Middle frontal gyrus (tissue), 1 donor: Measurements from ENCODE around the gene ACKR3.

Experiments
- DNase-seq: peaks from one replicate; pipeline ENCODE4 v3.0.0-alpha.2; 2015; ENCODE audit warnings: low spot score; ENCODE audit errors: extremely low spot score

ACKR3 gene

DNA sequence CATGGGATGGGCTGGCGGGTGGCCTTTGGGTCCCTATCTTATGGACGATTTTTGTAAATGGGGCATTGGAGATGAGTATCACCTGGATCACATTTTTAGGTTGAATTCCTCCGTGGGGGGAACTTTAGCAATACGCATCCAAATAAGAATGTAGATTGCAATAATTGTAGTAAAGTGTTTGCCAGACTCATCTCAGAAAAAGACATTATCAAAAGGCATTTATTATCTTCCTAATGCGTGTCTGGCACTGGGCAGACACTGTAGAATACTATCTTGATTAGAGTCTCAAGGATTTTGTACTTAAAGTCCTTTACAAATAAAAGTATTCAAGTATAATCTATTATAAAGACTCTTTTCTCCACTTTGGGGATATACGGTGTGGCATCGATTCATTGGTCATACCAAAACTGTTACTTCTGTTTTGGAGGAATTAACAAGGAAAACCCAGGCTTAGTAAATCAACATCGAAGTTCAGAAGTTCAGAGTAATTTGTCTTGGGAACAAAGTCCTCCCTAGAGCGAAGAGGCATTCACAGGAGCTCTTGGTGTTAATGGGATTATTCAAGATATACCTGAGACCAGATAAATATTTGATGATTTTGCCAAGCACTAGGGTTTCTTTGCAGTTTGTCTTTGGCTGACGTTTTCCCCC, 578 bp upstream of the ACKR3 start:
- no peak for DNase-seq

DNA sequence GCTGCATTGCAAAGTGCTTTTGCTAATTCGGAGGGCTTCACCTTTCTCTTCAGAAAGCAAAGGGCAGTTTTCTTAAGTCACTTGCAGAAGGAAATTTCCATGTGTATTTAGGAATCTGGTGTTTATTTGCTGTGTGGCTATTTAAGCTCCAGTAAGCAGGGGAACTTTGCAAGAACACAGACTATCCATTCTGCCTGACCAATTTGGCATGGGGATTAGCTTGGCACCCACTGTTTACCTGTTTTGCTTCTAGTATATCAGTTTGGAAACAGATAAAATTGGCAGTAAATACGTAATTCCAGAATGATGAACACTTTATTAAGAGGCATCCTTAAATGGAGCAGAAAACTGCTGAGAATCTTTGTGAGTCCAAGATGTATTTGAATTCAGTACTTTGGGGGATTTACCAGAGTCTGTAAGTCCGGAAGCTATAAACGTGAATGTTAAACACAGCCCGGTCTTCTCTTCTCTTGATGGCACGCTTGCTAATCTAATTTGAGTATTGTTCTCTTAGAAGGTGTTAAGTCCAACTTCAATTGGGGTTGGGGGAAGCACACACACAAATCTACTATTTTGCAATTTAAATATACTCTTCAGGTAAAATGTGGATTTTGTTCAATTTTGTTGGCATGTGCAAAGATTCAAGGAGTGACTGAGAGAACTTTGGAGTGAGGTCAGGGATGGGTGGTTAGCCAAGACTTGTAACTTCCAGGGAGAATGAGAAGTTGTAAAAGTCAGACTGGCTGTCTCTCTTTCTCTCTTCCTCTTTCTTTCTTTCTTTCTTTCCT, 650 bp downstream of the ACKR3 start:
- no peak for DNase-seq

DNA sequence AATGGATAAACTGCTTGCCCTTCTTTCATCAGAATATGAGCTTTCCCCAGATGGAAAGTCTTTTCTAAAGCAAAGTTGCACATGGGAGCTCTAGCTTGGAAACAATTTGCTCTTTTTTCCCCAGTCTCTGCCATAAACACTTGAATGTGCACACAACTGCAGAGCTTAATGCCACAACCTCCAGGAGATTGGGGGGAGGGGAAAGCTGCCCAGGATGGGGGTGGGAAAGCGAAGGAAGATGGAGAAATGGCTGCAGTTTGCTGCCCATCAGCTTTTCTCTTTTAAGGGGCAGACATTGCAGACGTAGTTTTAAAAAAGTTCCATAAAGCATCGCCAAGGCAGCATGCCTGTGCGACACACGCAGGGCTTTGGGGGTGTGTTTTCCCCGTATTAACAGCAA, 1.5 kb downstream of the ACKR3 start:
- no peak for DNase-seq

DNA sequence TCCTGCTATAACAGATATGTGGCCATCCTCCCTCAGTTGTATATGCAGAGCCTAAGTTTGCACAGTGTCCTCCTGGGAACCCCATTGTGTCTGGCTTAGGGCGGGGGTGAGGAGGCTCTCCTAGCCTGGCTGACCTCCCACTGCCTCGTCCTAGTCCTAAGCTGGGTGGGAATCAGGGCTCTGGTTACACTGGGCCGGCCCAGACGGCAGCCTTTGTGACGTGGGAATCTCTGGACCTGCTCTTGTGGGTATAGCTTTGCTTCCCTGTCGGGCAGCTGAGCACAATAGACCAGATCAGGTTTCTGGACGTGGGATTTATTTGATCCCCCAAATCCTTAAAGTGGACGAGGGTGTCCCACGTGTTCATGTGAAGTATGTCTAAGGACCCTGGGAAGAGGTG, 2.9 kb downstream of the ACKR3 start:
- no peak for DNase-seq

DNA sequence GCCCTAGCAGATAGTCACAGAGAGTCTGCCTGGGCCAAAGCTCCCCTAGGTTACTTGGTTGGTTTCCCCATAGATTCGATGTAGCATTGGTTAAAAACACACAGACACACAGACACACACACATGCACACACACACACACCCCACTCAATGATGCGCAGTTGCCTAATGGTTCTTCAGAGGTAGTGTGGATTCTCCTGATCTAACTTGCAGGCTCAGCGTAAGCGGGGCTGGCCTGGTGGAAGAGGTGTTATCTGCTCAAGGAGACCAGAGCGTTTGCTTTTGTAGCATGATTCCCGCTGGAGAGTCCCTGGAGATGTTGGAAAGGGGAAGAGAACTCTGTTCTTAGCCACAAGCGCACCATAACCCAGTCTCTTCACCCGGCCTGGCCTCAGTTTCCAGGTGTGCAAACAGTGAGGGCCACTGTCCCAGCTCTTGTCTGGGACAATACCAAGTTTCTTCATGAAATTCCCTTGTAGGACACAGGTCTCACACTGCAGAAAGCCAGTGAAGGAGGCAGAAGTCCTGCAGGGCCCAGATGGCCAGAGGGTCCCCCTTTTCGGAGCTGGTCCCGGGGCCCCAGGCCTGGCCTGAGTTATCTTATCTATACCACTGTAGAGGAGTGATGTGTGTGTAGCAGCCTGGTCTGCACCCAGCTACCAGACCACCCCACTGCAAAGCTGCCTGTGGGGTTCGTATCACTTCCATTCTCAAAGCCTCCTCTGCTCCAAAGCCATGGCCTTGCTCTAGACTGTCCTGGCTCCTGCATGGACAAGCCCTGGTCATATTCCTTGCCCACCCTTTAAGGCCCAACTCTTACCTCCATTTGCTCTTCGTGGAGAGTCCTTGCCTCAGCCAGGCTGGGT, 3.7 kb downstream of the ACKR3 start:
- DNase-seq = no peak

DNA sequence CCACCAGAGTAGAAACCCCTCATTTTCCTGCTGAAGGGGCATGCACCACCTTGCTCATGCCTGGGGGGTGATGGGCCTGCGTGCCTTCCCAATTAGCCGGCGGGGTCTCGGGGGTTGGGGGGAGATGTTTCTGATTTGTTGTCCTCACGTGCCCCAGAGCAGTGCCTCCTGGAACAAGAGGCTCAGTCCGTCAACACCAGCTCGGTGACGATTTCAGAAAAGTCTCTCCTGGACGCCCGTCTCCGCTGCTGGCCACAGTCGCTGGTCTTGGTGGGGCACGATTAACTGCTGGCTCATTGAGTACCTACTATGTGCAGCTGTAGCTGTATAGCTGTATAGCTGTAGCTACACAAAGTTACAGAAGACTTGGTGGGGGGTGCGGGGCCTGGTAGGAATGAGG, 4.4 kb downstream of the ACKR3 start:
- DNase-seq = no peak

DNA sequence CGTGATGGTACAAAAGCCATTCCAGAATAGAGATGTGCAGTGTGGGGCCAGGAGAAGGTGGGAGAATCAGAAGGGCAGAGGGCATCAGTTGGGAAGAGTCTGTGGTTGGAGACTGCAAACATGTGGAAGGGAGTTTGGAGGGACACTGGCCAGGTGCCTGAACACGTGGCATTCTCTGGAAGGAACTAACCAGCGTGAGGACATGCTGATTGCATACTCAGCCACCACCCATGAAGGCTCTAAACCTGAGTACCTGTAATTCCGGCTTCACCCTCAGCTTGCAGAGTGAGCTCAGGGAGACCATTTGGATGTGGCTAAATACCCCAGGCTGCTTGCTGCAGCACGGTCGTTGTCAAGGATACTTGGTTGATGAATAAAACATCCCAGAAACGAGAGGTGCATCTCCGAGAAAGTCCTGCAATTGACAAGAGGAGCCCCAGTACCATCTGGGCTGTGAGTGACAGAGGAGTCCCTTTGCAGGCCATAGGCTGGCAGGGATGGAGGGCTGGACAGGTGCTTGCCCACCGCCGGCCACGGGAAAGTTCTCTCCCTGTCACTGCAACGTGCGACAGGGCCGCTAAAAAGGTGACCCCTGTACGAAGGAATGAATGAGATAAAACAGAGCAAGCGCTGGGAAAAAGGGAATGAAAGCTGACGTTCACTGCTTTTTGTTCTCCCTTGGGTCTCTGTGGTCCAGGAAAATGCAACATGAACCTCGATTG, 5.0 kb downstream of the ACKR3 start:
- DNase-seq = no peak

DNA sequence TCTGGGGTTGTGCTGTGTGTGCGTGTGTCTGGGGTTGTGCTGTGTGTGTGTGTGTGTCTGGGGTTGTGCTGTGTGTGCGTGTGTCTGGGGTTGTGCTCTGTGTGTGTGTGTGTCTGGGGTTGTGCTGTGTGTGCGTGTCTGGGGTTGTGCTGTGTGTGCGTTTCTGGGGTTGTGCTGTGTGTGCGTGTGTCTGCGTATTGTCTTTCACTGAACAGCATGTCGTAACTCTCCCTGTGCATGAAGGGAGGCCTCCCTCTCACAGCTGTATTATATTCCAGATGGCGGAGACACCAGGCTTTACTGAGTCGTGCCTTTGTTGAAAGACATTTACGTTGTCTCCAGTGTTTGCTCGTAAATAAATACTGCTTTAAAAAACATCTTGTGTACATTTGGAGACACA, 5.9 kb downstream of the ACKR3 start:
- DNase-seq = no peak

DNA sequence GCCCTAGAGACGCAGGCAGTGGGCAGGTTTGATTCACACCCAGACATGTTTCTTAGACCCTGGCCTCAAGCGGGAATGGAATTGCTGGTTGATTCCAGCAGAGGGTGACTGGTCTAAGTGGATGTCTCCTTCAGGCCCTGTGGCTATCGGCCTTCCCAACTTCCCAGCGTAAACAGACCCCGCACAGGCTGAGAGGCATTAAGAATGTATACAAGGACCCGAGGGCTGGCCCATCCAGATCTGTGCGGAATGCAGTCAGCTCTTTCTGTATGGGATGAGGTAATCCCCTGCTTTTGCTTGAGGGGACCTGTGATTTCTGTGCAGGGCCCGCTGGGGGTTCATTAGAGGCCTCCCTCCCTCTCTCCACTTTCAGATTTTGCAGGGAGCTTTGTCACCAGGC, 6.5 kb downstream of the ACKR3 start:
- DNase-seq = no peak

DNA sequence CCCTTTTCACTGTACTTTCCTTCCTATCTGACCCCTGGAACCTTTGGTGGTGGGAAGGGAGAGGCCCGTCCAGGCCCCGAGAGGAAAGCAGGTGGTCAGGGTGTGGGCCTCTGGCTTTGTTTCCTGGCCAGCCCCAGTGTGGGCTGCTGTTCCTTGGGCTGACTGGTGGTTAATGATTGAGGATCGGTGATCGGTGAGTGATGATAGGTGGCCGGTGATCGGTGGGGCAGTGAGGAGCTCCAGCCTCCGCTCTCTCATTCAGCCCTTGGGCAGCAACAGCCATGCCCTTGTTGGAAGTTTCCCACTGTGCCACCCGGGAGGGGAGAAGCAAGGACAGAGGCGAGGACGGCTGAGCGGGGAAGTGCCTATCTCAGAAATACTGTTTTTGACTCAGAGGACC, 7.3 kb downstream of the ACKR3 start:
- no peak for DNase-seq

DNA sequence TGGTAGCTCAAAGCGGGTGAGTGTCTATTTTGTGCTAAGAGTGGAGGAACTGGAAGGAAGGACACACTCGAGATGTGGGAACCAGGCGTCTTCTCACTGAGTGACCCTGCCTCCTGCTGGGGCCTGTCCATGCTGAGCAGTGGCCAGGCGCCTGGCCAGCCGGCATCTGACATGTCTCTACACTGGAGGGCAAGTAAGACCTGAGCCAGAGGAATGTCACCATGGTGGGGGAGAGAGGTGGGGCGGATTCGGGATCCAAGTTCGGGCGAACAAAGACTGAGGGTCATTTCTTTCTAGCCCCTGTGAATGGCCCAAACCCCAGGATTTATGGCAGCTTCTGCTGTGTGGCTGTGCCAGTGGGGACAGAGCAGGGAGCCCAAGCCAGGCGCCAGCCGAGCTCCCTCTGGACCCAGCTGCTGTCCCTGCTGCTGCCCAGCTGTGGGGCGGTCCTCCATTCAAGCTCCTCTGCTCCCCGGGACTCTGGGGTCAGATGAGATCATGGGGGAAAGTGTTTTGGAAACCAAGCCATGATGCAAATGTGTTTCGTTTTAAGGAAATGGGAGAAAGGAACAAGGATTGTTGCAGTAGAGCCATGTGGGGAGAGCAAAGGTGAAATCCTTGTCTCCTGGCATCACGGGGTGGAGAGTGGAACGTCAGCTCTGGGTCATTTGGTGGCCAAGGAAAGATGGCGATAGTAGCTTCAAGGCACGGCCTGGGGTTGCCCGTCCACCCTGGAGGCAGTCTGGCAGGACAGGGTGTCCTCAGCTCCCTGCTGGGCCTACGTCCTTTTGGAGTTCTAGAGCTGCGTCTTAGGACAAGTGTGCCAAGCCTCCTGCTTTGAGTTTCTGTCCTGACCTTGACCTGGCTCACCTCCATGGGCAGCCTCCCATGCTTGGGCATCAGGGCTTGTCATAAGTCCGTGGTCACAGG, 8.1 kb downstream of the ACKR3 start:
- no peak for DNase-seq

DNA sequence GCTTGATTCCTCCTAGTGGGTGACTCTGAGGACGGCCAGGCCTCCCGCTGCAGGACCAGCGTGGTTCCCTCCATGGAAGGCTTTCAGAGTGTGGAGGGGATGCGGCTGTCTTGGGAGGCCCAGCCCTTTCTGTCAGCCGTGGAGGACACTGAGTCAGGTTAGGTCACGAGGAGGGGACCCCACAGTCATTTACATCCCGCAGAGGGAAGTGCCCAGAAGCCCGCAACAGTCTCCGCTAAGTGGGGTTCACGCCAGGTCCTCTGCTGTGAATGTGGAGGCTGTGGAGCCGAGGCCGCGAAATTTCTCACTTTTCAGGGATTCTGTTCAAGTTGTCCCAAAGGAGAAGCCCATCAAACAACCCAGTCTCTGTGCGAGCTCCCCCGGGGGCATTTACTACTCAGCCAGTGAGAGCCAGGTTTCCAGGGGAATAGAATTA, 8.8 kb downstream of the ACKR3 start:
- DNase-seq = no peak

DNA sequence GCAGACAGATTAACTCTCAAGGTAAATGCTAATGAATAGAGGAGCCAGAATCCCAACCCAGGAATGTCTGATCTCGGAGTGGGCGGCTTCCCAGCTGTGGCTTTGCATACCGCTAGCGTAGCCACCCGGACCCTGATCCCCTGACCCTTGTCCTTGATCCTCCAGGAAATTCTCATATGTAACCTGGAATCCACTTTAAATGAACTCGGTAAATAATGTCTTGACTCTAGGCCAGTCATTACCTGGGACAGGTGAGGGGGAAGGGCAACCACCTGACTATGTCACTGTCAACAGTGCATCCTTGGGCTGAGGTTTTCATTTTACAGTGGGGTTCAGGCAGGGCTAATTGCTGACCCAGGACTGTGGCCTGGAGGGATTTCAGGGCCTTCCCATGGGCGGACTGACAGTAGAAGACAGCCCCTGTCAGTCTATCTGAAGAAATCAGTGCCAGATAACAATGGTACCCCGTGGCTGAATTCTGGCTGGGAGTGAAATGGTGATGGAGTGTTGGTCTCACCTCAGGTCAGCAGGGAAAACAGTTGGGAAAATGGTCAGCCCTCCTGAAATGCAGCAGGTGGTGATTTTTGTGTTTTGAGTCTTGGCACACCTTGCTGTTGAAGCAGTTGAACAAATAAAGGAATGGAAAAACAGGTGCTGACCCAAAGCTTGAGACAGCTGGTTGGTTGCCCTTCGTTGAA, 9.6 kb downstream of the ACKR3 start:
- DNase-seq = no peak

DNA sequence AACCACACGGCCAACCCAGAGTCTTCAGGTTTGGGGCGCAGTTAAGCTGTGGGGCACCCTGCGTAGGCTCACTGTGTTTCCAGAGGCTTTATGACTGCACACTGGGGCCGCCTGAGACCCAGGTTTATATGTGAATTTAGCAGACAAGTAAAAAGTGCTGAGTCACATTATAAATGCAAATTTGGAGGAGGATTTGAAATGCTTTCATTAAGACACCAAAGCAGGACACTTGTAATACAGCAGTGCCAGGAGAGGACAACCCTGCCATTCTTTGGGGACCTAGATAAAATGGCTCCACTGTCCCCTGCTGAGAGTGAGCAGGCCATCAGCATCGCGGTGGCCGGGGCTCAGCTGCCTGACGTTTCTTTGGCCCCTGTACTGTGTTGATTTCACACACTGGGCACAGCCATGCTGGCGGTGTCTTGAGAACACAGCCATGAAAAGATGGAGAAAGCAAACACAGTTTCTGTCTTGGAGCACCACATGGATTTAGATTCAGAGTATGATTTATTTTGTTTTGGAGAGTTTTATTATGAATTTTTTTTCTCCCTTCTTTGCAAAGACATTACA, 10.2 kb downstream of the ACKR3 start:
- DNase-seq = no peak

DNA sequence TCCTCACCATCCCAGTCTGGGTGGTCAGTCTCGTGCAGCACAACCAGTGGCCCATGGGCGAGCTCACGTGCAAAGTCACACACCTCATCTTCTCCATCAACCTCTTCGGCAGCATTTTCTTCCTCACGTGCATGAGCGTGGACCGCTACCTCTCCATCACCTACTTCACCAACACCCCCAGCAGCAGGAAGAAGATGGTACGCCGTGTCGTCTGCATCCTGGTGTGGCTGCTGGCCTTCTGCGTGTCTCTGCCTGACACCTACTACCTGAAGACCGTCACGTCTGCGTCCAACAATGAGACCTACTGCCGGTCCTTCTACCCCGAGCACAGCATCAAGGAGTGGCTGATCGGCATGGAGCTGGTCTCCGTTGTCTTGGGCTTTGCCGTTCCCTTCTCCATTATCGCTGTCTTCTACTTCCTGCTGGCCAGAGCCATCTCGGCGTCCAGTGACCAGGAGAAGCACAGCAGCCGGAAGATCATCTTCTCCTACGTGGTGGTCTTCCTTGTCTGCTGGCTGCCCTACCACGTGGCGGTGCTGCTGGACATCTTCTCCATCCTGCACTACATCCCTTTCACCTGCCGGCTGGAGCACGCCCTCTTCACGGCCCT, 11.2 kb downstream of the ACKR3 start:
- DNase-seq = no peak

DNA sequence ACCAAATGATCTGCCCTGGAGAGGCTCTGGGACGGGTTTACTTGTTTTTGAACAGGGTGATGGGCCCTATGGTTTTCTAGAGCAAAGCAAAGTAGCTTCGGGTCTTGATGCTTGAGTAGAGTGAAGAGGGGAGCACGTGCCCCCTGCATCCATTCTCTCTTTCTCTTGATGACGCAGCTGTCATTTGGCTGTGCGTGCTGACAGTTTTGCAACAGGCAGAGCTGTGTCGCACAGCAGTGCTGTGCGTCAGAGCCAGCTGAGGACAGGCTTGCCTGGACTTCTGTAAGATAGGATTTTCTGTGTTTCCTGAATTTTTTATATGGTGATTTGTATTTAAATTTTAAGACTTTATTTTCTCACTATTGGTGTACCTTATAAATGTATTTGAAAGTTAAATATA, 11.9 kb downstream of the ACKR3 start:
- DNase-seq = no peak

DNA sequence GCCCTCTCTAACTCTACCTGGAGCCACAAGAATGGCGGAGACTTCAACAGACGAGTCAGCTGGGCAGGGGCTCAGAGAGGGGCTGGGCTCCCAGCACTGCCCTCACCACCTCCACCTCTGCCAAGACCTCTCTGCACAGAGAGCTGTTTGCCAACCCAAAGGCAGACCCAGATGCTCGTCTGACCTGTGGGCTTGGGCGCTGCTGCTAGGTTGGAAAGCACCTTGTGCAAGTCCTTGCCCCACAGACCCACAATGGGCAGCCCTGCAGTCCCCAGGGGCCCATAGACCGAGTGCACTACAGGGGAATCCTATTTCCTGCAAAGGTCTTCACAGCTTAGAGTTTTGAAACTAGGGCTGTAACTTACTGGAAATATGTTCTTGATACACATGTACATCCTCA, 13.3 kb downstream of the ACKR3 start:
- DNase-seq = no peak

DNA sequence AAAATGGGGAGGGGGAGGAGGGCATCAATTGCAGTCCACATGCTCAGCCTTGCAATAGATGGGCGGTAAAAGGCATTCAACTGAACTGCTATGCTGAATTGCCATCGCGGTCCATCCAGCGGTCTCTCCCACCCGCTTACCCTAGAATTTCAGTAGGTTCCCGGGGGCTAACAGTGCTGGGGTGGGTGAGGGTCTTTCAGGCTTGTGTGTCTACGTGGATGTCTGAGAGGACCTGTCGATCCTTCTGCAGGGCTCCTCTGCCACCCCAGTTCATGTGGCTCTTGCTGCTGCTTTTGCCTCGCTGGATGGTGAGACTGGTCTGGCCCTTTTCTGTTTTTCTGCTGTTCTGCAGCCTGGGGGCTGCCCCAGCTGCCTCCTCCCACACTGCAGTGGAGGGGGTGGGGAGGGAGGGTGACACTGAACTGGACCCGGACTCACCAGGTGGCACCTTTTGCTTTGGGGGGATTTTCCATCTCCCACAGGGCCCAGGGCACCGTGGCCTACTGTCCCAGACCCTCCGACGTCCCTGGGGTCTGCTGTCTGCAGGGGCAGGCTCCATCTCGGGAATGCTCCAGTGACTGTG, 14.1 kb downstream of the ACKR3 start:
- no peak for DNase-seq
